KMS-11 (cell line): Measurements from ENCODE around the gene RASA3.

Source experiments
- H2AFZ ChIP-seq: fragments of 200-600 bp; sonication (generic); 2 replicates; pipeline ENCODE4 v1.6.1; 2016; ENCODE audit warnings: antibody characterized with exemption, mixed run types, low read depth
- H3K27ac ChIP-seq: fragments of 200-600 bp; sonication (generic); 2 replicates; pipeline ENCODE4 v1.6.1; 2016; ENCODE audit warnings: mild to moderate bottlenecking, mixed run types
- H3K27me3 ChIP-seq: fragments of 200-600 bp; sonication (generic); 2 replicates; pipeline ENCODE4 v1.6.1; 2017; ENCODE audit warnings: mild to moderate bottlenecking, low read depth, mixed run types, moderate library complexity; ENCODE audit not compliant: insufficient read depth
- H3K36me3 ChIP-seq: fragments of 200-600 bp; sonication (generic); 2 replicates; pipeline ENCODE4 v1.6.1; 2017; ENCODE audit warnings: mild to moderate bottlenecking, mixed run types; ENCODE audit not compliant: insufficient read depth
- H3K4me1 ChIP-seq: fragments of 200-600 bp; sonication (generic); 2 replicates; pipeline ENCODE4 v1.6.1; 2016; ENCODE audit warnings: mild to moderate bottlenecking, low read depth, mixed run types; ENCODE audit not compliant: poor library complexity, severe bottlenecking
- H3K4me2 ChIP-seq: fragments of 200-600 bp; sonication (generic); 2 replicates; pipeline ENCODE4 v1.7.0; 2016; ENCODE audit warnings: mild to moderate bottlenecking, mixed run types
- H3K4me3 ChIP-seq: fragments of 200-600 bp; sonication (generic); IDR thresholded peaks from 2 replicates; pipeline ENCODE4 v1.6.1; 2017; ENCODE audit warnings: low read depth, low read length, mixed read lengths; ENCODE audit not compliant: insufficient read depth
- H3K79me2 ChIP-seq: fragments of 200-600 bp; sonication (generic); 2 replicates; pipeline ENCODE4 v1.6.1; 2016; ENCODE audit warnings: low read depth, mixed run types; ENCODE audit not compliant: insufficient read depth
- H3K9ac ChIP-seq: fragments of 200-600 bp; sonication (generic); 2 replicates; pipeline ENCODE4 v1.6.1; 2016; ENCODE audit warnings: mild to moderate bottlenecking, mixed run types
- H4K20me1 ChIP-seq: fragments of 200-600 bp; sonication (generic); 2 replicates; pipeline ENCODE4 v1.6.1; 2016; ENCODE audit warnings: mild to moderate bottlenecking, mixed run types; ENCODE audit not compliant: insufficient read depth
- TF ChIP-seq, protein P1 (sequence below): fragments of 200-600 bp; sonication (generic); conservative IDR thresholded peaks from 2 replicates; pipeline ENCODE4 v1.6.1; 2017; ENCODE audit warnings: low read depth, mild to moderate bottlenecking, antibody characterized with exemption, low read length, moderate library complexity, mixed read lengths

The RASA3 gene

GRCh38 chr13:114110091-114110829 is 22.2 kb downstream of the RASA3 start:
- Histone ChIP-seq H4K20me1 (no peaks in the 10 kb centered on the region), H3K4me1 (no peaks in the 10 kb centered on the region), H3K4me2 (no peak overlapping the region), H3K79me2 (no peaks in the 10 kb centered on the region), H2AFZ (no peak overlapping the region), H3K4me3 (no peak overlapping the region), H3K9ac (no peak overlapping the region), H3K27ac (no peak overlapping the region), H3K27me3 (no peaks in the 10 kb centered on the region), H3K36me3 (no peaks in the 10 kb centered on the region)
- TF ChIP-seq, protein P1, sequence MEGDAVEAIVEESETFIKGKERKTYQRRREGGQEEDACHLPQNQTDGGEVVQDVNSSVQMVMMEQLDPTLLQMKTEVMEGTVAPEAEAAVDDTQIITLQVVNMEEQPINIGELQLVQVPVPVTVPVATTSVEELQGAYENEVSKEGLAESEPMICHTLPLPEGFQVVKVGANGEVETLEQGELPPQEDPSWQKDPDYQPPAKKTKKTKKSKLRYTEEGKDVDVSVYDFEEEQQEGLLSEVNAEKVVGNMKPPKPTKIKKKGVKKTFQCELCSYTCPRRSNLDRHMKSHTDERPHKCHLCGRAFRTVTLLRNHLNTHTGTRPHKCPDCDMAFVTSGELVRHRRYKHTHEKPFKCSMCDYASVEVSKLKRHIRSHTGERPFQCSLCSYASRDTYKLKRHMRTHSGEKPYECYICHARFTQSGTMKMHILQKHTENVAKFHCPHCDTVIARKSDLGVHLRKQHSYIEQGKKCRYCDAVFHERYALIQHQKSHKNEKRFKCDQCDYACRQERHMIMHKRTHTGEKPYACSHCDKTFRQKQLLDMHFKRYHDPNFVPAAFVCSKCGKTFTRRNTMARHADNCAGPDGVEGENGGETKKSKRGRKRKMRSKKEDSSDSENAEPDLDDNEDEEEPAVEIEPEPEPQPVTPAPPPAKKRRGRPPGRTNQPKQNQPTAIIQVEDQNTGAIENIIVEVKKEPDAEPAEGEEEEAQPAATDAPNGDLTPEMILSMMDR = no peak

DNA sequence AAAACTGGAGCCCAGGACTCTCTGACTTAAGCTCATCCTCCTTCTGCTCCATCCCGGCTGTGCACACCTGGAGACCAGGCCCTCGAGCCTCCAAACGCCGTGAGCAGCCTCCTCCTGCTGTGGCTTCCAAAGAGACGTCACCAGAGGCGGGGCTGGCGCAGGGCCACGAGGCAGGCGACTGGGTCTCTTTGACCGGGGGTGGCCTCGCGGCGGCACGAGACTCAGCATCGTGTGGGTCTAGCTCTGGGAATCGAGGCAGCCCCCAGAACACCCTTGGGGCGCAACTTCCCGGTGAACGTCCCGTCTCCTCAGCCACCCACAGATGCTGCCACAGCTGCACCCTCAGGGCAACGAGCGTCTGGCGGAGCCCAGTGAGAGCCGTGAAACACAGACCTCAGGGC is 22.8 kb downstream of the RASA3 start:
- Histone ChIP-seq H3K4me1 (no peaks in the 10 kb centered on the region), H3K9ac (no peak overlapping the region), H3K4me3 (no peak overlapping the region), H4K20me1 (no peaks in the 10 kb centered on the region), H3K27ac (no peak overlapping the region), H3K4me2 (no peak overlapping the region), H2AFZ (no peak overlapping the region), H3K79me2 (no peaks in the 10 kb centered on the region), H3K36me3 (no peaks in the 10 kb centered on the region), H3K27me3 (no peaks in the 10 kb centered on the region)
- TF ChIP-seq, protein P1 = no peak

DNA sequence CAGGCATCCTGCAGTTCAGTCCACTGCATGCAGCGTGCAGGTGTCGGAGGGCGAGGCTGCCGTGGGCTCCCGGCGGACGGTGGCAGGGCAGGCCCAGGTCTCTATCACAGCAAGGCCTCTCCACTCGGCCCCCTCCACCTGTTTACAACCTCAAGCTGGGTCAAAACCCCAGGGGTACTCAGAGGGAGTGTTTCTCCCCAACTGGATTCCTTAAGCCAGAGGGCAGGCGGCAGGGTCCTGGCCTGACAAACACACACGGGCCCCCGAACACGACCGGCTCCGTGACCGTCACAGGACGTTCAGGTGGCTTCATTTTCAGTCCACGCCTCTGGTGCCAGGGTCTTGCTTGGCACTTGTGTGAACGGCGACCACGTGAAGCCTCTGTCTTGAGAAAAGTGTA is 23.5 kb downstream of the RASA3 start:
- Histone ChIP-seq H3K79me2 (no peaks in the 10 kb centered on the region), H2AFZ (no peak overlapping the region), H3K9ac (no peak overlapping the region), H3K36me3 (no peaks in the 10 kb centered on the region), H3K4me3 (no peak overlapping the region), H4K20me1 (no peaks in the 10 kb centered on the region), H3K4me2 (no peak overlapping the region), H3K27me3 (no peaks in the 10 kb centered on the region), H3K27ac (no peak overlapping the region), H3K4me1 (peaks cover 3% of the 10 kb centered on the region)
- TF ChIP-seq, protein P1 = no peak

GRCh38 chr13:114108141-114108761 is 24.2 kb downstream of the RASA3 start:
- Histone ChIP-seq H3K4me2 (no peak overlapping the region), H3K4me1 (peaks cover 3% of the 10 kb centered on the region), H3K79me2 (no peaks in the 10 kb centered on the region), H3K4me3 (no peak overlapping the region), H2AFZ (no peak overlapping the region), H4K20me1 (no peaks in the 10 kb centered on the region), H3K27me3 (no peaks in the 10 kb centered on the region), H3K36me3 (no peaks in the 10 kb centered on the region), H3K9ac (no peak overlapping the region), H3K27ac (no peak overlapping the region)
- TF ChIP-seq, protein P1 = no peak
